Keratinocyte (primary cell): ENCODE measurements around the gene F13B.

Source experiments
- CTCF ChIP-seq, 3 experiments: IDR thresholded peaks in 1 of 3; conservative IDR thresholded peaks in 1 of 3; optimal IDR thresholded peaks in 1 of 3; 2 replicates in 2 of 3; 3 replicates in 1 of 3; pipeline versions ENCODE3 to v1.5.1; 2011; ENCODE audit warnings: low read length in 3 of 3, mild to moderate bottlenecking in 3 of 3, moderate library complexity in 2 of 3, control low read depth in 1 of 3, inconsistent platforms in 1 of 3; ENCODE audit not compliant: insufficient read depth in 2 of 3; ENCODE audit errors: extremely low read depth in 1 of 3
- EZH2 ChIP-seq: IDR thresholded peaks from one replicate; pipeline ENCODE4 v1.6.1; 2012; ENCODE audit warnings: inconsistent platforms, mild to moderate bottlenecking, low read length, moderate library complexity

GRCh38 chr1:197041486-197042353 is 25.3 kb downstream of the F13B start:
- TF ChIP-seq EZH2: no peak
- TF ChIP-seq CTCF (optimal IDR thresholded peaks at IDR 0.05 in 1 of 3, IDR thresholded peaks at IDR 0.05 in 1 of 3, conservative IDR thresholded peaks at IDR 0.05 in 1 of 3; ENCODE audit: extremely low read depth in 1 of 3, insufficient read depth in 2 of 3, low read length in 3 of 3): no peak
